ENCODE results near the gene TNFSF15. TPM values are rescaled to one million over a fixed set of nuclear protein-coding genes. Genes with fewer than 3 reads are reported as not detected.

TNFSF15 gene
- polyA plus RNA-seq, 3 donors, result 0.07 to 1.1 (median 0.11) TPM

DNA sequence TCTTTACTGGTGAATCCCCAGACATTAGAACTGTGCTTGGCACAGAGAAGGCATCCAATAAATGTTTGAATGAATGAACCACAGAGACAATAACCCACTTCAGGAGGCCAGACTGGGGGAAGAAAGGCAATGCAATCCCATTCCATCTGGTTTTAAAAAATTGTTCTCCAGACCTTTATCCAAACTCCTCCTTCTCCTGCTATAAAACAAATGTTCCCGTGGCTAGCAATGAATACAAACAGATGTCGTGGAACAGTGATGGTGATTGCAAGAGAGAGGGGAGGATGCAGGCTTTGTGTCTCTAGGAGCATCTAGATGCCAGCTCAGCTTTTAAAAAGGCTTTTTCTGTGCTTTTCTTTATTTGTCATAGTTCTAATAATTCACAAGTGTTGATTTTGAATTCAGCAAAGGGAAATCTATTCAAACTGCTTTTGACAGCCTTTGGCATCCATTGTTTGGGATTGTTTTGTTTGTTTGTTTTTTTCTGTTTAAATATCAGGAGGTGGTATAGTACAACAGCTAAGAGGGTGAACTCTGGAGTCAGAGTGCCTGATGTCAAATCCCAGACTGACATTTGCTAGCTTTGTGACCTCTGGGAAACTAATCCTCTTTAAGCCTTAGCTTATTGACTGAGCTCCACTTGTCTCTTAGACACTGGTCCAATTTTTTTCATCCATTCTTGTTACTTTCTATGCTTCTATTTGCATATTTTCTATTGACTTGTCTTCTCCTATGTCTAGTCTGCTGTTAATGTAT, 59.1 kb downstream of the TNFSF15 start:
- H3K36me3 Mint-ChIP-seq, result peaks cover 0 to 2% of the 10 kb centered on the region in 2 donors
- H2AFZ ChIP-seq (ENCODE audit: insufficient read depth, low read depth, low read length, poor library complexity, severe bottlenecking), result no peak overlapping the region
- H3K9ac ChIP-seq (ENCODE audit: insufficient read depth, low read length, poor library complexity, severe bottlenecking), result no peak overlapping the region
- H3K9me3 Mint-ChIP-seq, result peaks cover 0 to under 1% (median 0%) of the 10 kb centered on the region in 7 donors
- H3K79me2 ChIP-seq (ENCODE audit: insufficient read depth, low read length), result no peaks in the 10 kb centered on the region
- no peak overlapping the region for H3K4me3 ChIP-seq (replicated peaks in 1 of 3; ENCODE audit: low read depth in 2 of 3, low read length in 3 of 3)
- H3K27me3 ChIP-seq (ENCODE audit: control insufficient read depth in 2 of 2, insufficient read depth in 2 of 2, low read length in 2 of 2), result no peaks in the 10 kb centered on the region
- H3K36me3 ChIP-seq (replicated peaks in 1 of 2; ENCODE audit: control insufficient read depth in 1 of 2, insufficient read depth in 2 of 2, low read length in 2 of 2), result no peaks in the 10 kb centered on the region
- no peak for DNase-seq
- H3K27ac ChIP-seq (ENCODE audit: low read depth in 1 of 2, low read length in 2 of 2), result no peak overlapping the region
- H3K4me2 ChIP-seq (replicated peaks; ENCODE audit: extremely low read depth, low read length, poor library complexity, severe bottlenecking), result no peak overlapping the region
- H3K27me3 Mint-ChIP-seq (ENCODE audit: low read depth in 3 of 3), result peaks cover 2 to 3% (median 2%) of the 10 kb centered on the region in 3 donors
- intact Hi-C loops (cut with micrococcal nuclease), result no loop called here
- H3K9me3 ChIP-seq (replicated peaks in 1 of 2; ENCODE audit: control insufficient read depth in 1 of 2, insufficient read depth in 1 of 2, low read length in 2 of 2), result no peaks in the 10 kb centered on the region
- TF ChIP-seq, protein P1, sequence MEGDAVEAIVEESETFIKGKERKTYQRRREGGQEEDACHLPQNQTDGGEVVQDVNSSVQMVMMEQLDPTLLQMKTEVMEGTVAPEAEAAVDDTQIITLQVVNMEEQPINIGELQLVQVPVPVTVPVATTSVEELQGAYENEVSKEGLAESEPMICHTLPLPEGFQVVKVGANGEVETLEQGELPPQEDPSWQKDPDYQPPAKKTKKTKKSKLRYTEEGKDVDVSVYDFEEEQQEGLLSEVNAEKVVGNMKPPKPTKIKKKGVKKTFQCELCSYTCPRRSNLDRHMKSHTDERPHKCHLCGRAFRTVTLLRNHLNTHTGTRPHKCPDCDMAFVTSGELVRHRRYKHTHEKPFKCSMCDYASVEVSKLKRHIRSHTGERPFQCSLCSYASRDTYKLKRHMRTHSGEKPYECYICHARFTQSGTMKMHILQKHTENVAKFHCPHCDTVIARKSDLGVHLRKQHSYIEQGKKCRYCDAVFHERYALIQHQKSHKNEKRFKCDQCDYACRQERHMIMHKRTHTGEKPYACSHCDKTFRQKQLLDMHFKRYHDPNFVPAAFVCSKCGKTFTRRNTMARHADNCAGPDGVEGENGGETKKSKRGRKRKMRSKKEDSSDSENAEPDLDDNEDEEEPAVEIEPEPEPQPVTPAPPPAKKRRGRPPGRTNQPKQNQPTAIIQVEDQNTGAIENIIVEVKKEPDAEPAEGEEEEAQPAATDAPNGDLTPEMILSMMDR (IDR thresholded peaks at IDR 0.05), result no peak
- 100% methylated on average over 1 of the region's 2 CpGs for WGBS (ENCODE audit: insufficient coverage)
- H3K4me3 Mint-ChIP-seq, result no peak overlapping the region
- H3K27ac Mint-ChIP-seq, result no peak overlapping the region
- peaks cover 12 to 15% of the 10 kb centered on the region in 2 donors for H3K4me1 ChIP-seq (ENCODE audit: control insufficient read depth in 1 of 2, insufficient read depth in 2 of 2, low read length in 2 of 2)
- H3K4me1 Mint-ChIP-seq, result peaks cover 16% of the 10 kb centered on the region
- H4K20me1 ChIP-seq (ENCODE audit: insufficient read depth, low read length), result no peaks in the 10 kb centered on the region

DNA sequence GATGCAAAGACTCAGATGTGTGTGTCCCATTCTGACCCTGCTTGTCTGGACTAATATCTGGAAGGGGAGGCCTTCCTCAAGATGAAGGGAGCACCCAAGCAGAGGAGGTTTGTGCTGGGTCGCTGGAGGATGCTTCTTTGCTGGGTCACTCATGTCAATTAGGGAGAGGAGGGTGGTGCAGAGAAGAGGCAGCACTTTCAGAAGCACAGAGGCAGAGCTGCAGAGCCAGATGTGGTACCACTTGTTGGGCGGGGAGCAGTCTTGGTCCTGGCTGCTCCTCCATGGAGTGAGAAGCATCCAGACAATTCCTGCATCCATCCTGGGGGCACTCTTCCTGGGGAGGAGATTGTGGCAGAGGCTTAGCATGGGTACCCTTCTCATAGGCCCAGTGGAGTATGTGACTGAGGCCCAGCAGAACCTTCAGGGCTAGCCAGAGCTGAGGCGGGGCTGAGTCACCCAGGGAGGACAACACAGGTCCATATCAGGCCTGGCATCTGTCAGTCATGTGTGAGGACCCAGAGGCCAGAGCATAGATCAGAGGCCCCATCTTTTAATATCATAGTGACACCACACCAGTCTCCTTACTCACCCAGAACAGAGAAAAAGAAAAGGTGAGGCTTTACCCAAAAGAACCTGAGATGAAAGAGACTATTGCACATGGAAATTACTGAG, 59.8 kb downstream of the TNFSF15 start:
- Mint-ChIP-seq H3K4me3 (peak overlapping the region in 1 of 2 donors; percentile 27), H3K27me3 (ENCODE audit: low read depth in 3 of 3) (peaks cover 2 to 3% (median 2%) of the 10 kb centered on the region in 3 donors), H3K4me1 (peaks cover 16% of the 10 kb centered on the region), H3K27ac (no peak overlapping the region), H3K36me3 (peaks cover 0 to 2% of the 10 kb centered on the region in 2 donors), H3K9me3 (no peaks in the 10 kb centered on the region)
- H3K79me2 ChIP-seq (ENCODE audit: insufficient read depth, low read length), result no peaks in the 10 kb centered on the region
- WGBS (ENCODE audit: insufficient coverage), result 100% methylated on average over 3 of the region's 3 CpGs
- no peak overlapping the region for H2AFZ ChIP-seq (ENCODE audit: insufficient read depth, low read depth, low read length, poor library complexity, severe bottlenecking)
- no peaks in the 10 kb centered on the region for H3K27me3 ChIP-seq (ENCODE audit: control insufficient read depth in 2 of 2, insufficient read depth in 2 of 2, low read length in 2 of 2)
- no peak overlapping the region for H3K9ac ChIP-seq (ENCODE audit: insufficient read depth, low read length, poor library complexity, severe bottlenecking)
- H3K4me2 ChIP-seq (replicated peaks; ENCODE audit: extremely low read depth, low read length, poor library complexity, severe bottlenecking), result peak overlapping the region; percentile 3
- intact Hi-C loops (cut with micrococcal nuclease), result no loop called here
- no peak for DNase-seq
- H3K36me3 ChIP-seq (replicated peaks in 1 of 2; ENCODE audit: control insufficient read depth in 1 of 2, insufficient read depth in 2 of 2, low read length in 2 of 2), result no peaks in the 10 kb centered on the region
- H4K20me1 ChIP-seq (ENCODE audit: insufficient read depth, low read length), result no peaks in the 10 kb centered on the region
- H3K4me1 ChIP-seq (ENCODE audit: control insufficient read depth in 1 of 2, insufficient read depth in 2 of 2, low read length in 2 of 2), result peaks cover 12 to 15% of the 10 kb centered on the region in 2 donors
- TF ChIP-seq, protein P1 (IDR thresholded peaks at IDR 0.05), result no peak
- H3K9me3 ChIP-seq (replicated peaks in 1 of 2; ENCODE audit: control insufficient read depth in 1 of 2, insufficient read depth in 1 of 2, low read length in 2 of 2), result no peaks in the 10 kb centered on the region
- H3K4me3 ChIP-seq (replicated peaks in 1 of 3; ENCODE audit: low read depth in 2 of 3, low read length in 3 of 3), result no peak overlapping the region
- no peak overlapping the region for H3K27ac ChIP-seq (ENCODE audit: low read depth in 1 of 2, low read length in 2 of 2)

Data from CD14-positive monocyte (primary cell).